Effector memory CD8-positive, alpha-beta T cell (primary cell): ENCODE results near the gene ARHGAP22.

Source experiments
- ATAC-seq: fragments of 150-1000 bp; cut with Tn5 transposase; replicated peaks from 2 replicates; pipeline ENCODE4 v1.10.0; 2021; ENCODE audit warnings: mild to moderate bottlenecking, moderate library complexity
- DNase-seq, 3 experiments: peaks; one replicate each; pipeline ENCODE4 v3.0.0; 2021
- H3K27ac Mint-ChIP-seq, 2 donors: one replicate each; pipeline ENCODE4 v1.8.0; 2022; ENCODE audit warnings: mild to moderate bottlenecking in 2 of 2, mixed read lengths in 2 of 2, moderate library complexity in 2 of 2
- H3K27me3 Mint-ChIP-seq, 2 donors: one replicate each; pipeline ENCODE4 v1.8.0; 2022; ENCODE audit warnings: mixed read lengths in 2 of 2
- H3K36me3 Mint-ChIP-seq: one replicate; pipeline ENCODE4 v1.8.0; 2022; ENCODE audit warnings: mild to moderate bottlenecking, moderate library complexity, mixed read lengths; ENCODE audit not compliant: insufficient read depth
- H3K4me1 Mint-ChIP-seq, 2 donors: one replicate each; pipeline ENCODE4 v1.8.0; 2022; ENCODE audit warnings: low read depth in 2 of 2, mixed read lengths in 2 of 2
- H3K4me3 Mint-ChIP-seq, 2 donors: one replicate each; pipeline ENCODE4 v1.8.0; 2022; ENCODE audit warnings: mild to moderate bottlenecking in 2 of 2, mixed read lengths in 2 of 2, moderate library complexity in 2 of 2
- H3K9me3 Mint-ChIP-seq, 2 donors: one replicate each; pipeline ENCODE4 v1.8.0; 2022; ENCODE audit warnings: mixed read lengths in 2 of 2

The ARHGAP22 gene

DNA sequence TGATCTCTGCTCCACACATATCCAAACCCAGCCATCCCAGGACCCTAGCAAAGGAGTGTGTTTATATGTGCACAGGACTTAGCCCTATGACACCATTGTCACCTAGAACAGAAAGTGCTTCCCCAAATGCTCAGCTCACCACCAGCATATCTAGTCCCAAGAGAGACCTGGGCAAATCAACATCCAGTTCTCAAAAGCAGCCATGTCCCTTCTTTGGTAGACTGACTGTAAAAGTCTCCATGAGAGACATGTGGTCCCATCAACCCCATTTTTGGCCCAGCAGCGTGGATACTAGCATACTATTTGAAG, 20.9 kb upstream of the ARHGAP22 start:
- Mint-ChIP-seq H3K9me3 (no peaks in the 10 kb centered on the region), H3K27ac (no peak overlapping the region), H3K4me1 (no peaks in the 10 kb centered on the region), H3K27me3 (peaks cover 9 to 29% of the 10 kb centered on the region in 2 donors), H3K36me3 (no peaks in the 10 kb centered on the region), H3K4me3 (no peak overlapping the region)
- DNase-seq: no peak
- no peak for ATAC-seq

DNA sequence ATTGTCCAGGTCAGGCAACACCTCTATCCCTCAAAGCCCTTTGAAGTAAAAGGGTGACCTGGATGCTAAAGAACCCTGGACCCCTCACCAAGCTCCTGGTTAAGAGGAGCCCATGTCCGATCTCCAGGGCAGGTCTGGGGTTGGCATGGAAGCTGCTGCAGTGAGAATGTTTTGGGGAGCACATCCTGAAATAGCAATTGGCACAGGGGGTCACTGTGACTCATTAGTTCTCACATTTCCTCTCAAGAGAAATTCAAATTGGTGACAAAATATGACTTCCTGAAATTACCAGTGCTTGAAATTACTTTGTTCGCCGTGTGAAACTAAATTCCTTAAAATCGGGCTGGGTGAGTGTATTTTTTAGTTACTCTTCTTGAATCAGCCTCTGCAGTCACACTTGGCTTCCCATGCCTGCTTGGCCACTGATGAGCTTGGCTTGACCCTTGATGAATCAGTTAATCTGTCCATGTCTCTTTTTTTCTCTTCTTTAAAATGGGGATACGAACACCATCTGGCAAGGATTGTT, 18.8 kb upstream of the ARHGAP22 start:
- H3K36me3 Mint-ChIP-seq: no peaks in the 10 kb centered on the region
- peaks cover 9 to 29% of the 10 kb centered on the region in 2 donors for H3K27me3 Mint-ChIP-seq
- H3K4me1 Mint-ChIP-seq: no peaks in the 10 kb centered on the region
- no peak overlapping the region for H3K27ac Mint-ChIP-seq
- H3K9me3 Mint-ChIP-seq: no peaks in the 10 kb centered on the region
- no peak overlapping the region for H3K4me3 Mint-ChIP-seq
- no peak for ATAC-seq
- DNase-seq: no peak

DNA sequence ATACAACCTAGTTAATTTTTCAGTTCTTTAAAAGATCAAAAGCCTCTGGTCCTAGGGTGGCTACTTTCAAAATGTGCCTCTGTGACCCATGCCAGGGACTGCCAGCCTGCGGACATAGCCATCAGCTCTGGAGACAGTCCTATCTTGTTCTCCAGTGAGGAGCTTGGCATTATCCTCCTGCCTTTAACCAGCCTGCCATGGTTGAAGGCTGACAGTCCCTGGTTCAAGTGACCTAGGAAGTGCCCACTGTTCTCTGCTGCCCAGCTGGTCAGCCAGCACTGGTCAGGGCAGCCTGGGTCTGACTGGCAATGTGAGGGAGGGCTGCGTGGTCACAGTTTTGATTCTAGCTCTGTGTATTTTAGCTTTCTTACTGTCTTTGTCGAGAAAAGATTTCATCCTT, 18.1 kb upstream of the ARHGAP22 start:
- no peak for ATAC-seq
- Mint-ChIP-seq H3K27me3 (peaks cover 9 to 29% of the 10 kb centered on the region in 2 donors), H3K4me3 (no peak overlapping the region), H3K36me3 (no peaks in the 10 kb centered on the region), H3K4me1 (no peaks in the 10 kb centered on the region), H3K27ac (no peak overlapping the region), H3K9me3 (no peaks in the 10 kb centered on the region)
- no peak for DNase-seq

GRCh38 chr10:48620719-48621118, 15.8 kb upstream of the ARHGAP22 start:
- no peak overlapping the region for H3K4me3 Mint-ChIP-seq
- no peaks in the 10 kb centered on the region for H3K9me3 Mint-ChIP-seq
- peaks cover 18% of the 10 kb centered on the region in 2 donors for H3K27me3 Mint-ChIP-seq
- no peak for ATAC-seq
- H3K27ac Mint-ChIP-seq: no peak overlapping the region
- H3K4me1 Mint-ChIP-seq: no peaks in the 10 kb centered on the region
- H3K36me3 Mint-ChIP-seq: no peaks in the 10 kb centered on the region
- DNase-seq: no peak

GRCh38 chr10:48616436-48616835, 11.6 kb upstream of the ARHGAP22 start:
- no peaks in the 10 kb centered on the region for H3K9me3 Mint-ChIP-seq
- no peak overlapping the region for H3K4me3 Mint-ChIP-seq
- H3K27me3 Mint-ChIP-seq: peaks cover 22 to 26% of the 10 kb centered on the region in 2 donors
- no peaks in the 10 kb centered on the region for H3K4me1 Mint-ChIP-seq
- no peaks in the 10 kb centered on the region for H3K36me3 Mint-ChIP-seq
- ATAC-seq (no peak), DNase-seq (no peak)
- H3K27ac Mint-ChIP-seq: no peak overlapping the region

GRCh38 chr10:48614481-48615390, 9.9 kb upstream of the ARHGAP22 start:
- H3K9me3 Mint-ChIP-seq: no peaks in the 10 kb centered on the region
- no peak overlapping the region for H3K27ac Mint-ChIP-seq
- DNase-seq (no peak), ATAC-seq (no peak)
- H3K4me1 Mint-ChIP-seq: no peaks in the 10 kb centered on the region
- no peaks in the 10 kb centered on the region for H3K36me3 Mint-ChIP-seq
- peaks cover 33 to 37% of the 10 kb centered on the region in 2 donors for H3K27me3 Mint-ChIP-seq
- H3K4me3 Mint-ChIP-seq: no peak overlapping the region

GRCh38 chr10:48613016-48613415, 8.1 kb upstream of the ARHGAP22 start:
- Mint-ChIP-seq H3K4me3 (no peak overlapping the region), H3K9me3 (no peaks in the 10 kb centered on the region), H3K36me3 (no peaks in the 10 kb centered on the region), H3K27me3 (peaks cover 38 to 43% of the 10 kb centered on the region in 2 donors), H3K27ac (no peak overlapping the region), H3K4me1 (no peaks in the 10 kb centered on the region)
- no peak for ATAC-seq
- DNase-seq: no peak

DNA sequence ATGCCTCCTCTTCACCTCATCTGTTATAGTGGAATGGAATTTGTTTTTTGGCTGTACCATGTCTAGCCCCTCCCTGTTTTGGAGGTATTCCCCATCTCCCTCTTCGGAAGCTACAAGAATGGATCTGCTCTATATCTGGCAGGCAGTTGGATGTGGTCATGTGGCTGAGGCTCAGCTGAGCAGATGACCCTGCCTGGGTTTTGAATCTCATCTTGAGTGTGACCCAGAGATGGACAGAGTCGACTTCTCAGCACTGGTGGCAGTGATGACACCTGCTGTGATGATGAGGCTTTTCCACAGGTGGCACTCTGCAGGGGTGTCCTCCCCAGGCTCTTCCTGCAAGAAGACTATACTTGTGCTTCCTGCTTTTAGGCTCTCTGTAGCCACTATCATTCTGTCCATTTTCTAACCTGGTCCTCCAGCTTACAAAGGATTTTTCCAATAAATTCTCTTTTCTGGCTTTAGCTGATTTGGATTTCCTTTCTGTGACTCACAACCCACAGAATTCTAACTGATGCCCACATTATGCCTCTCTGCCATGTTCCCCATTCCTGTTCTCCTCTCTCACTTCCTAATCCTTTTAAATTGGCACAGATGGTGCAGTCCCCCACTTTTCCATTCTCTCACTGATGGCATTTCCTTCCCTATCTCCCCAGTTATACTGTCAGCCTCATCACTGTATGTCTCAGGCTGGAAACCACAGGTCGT, 7.5 kb upstream of the ARHGAP22 start:
- no peaks in the 10 kb centered on the region for H3K4me1 Mint-ChIP-seq
- no peaks in the 10 kb centered on the region for H3K36me3 Mint-ChIP-seq
- no peak overlapping the region for H3K4me3 Mint-ChIP-seq
- DNase-seq (no peak), ATAC-seq (no peak)
- H3K27ac Mint-ChIP-seq: no peak overlapping the region
- peaks cover 35 to 46% of the 10 kb centered on the region in 2 donors for H3K27me3 Mint-ChIP-seq
- H3K9me3 Mint-ChIP-seq: no peaks in the 10 kb centered on the region

GRCh38 chr10:48611133-48611532, 6.3 kb upstream of the ARHGAP22 start:
- no peak for ATAC-seq
- Mint-ChIP-seq H3K36me3 (no peaks in the 10 kb centered on the region), H3K4me1 (no peaks in the 10 kb centered on the region), H3K27ac (no peak overlapping the region), H3K4me3 (no peak overlapping the region), H3K27me3 (peaks cover 43 to 54% of the 10 kb centered on the region in 2 donors), H3K9me3 (no peaks in the 10 kb centered on the region)
- no peak for DNase-seq

- Mint-ChIP-seq H3K27me3 (peaks cover 48 to 58% of the 10 kb centered on the region in 2 donors), H3K27ac (no peak overlapping the region)
- no peak for DNase-seq
Observed at GRCh38 chr10:48610585-48611093, 5.8 kb upstream of the ARHGAP22 start.

GRCh38 chr10:48609899-48610584, 5.2 kb upstream of the ARHGAP22 start:
- Mint-ChIP-seq H3K27me3 (peaks cover 54 to 64% of the 10 kb centered on the region in 2 donors), H3K36me3 (no peaks in the 10 kb centered on the region), H3K9me3 (no peaks in the 10 kb centered on the region), H3K4me3 (no peak overlapping the region), H3K4me1 (peaks cover 3 to 4% of the 10 kb centered on the region in 2 donors), H3K27ac (no peak overlapping the region)
- DNase-seq (no peak), ATAC-seq (no peak)

More at GRCh38 chr10:48610585-48611093, 5.8 kb upstream of the ARHGAP22 start:
- H3K4me3 Mint-ChIP-seq: no peak overlapping the region
- no peaks in the 10 kb centered on the region for H3K36me3 Mint-ChIP-seq
- no peak for ATAC-seq
- no peaks in the 10 kb centered on the region for H3K9me3 Mint-ChIP-seq
- no peaks in the 10 kb centered on the region for H3K4me1 Mint-ChIP-seq

GRCh38 chr10:48609441-48609840, 4.6 kb upstream of the ARHGAP22 start:
- ATAC-seq (no peak), DNase-seq (no peak)
- H3K36me3 Mint-ChIP-seq: no peaks in the 10 kb centered on the region
- H3K27ac Mint-ChIP-seq: no peak overlapping the region
- peaks cover 54 to 70% of the 10 kb centered on the region in 2 donors for H3K27me3 Mint-ChIP-seq
- no peak overlapping the region for H3K4me3 Mint-ChIP-seq
- peaks cover 3 to 4% of the 10 kb centered on the region in 2 donors for H3K4me1 Mint-ChIP-seq
- H3K9me3 Mint-ChIP-seq: no peaks in the 10 kb centered on the region

DNA sequence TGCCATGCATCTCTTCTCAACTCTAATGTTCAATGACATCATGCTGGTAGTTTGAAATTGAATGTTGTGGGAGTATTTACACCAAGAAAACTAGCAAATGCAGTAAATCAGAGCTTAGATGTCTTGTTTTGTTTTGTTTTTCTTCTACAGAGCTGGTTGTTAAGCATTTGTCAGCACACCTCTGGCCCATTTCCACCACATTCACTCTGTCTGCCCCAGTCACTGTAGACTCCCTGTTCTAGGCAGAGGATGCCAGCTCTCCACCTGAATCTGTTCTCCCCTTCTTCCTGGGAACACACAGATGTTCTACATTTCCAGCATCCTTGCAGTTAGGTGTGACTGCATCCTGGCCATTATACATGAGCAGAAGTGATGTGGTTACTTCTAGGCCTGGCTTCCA, 4.1 kb upstream of the ARHGAP22 start:
- Mint-ChIP-seq H3K27me3 (peaks cover 54 to 74% of the 10 kb centered on the region in 2 donors), H3K9me3 (no peaks in the 10 kb centered on the region), H3K27ac (no peak overlapping the region), H3K4me3 (no peak overlapping the region), H3K4me1 (peaks cover 3 to 4% of the 10 kb centered on the region in 2 donors), H3K36me3 (no peaks in the 10 kb centered on the region)
- ATAC-seq: no peak
- no peak for DNase-seq
